Thyroid gland (tissue), 4 donors: ENCODE measurements around the gene CCDC80. TPM values are rescaled to one million over a fixed set of nuclear protein-coding genes. Genes with fewer than 3 reads are reported as not detected.
"Not testable (repeated sequence)": the region's sequence is repeated elsewhere in the genome, so short reads cannot be mapped to it uniquely, and the experiment has no call there.

Experiments
- DNase-seq, 2 donors: peaks; one replicate each; pipeline ENCODE4 v3.0.0-alpha.2; 2019
- H3K27ac ChIP-seq, 3 donors: fragments of 200-600 bp; sonication (generic); 1 replicate in 2 of 3; 2 replicates in 1 of 3; pipeline ENCODE4 v1.5.1; 2016 to 2019; ENCODE audit warnings: mild to moderate bottlenecking in 1 of 3, moderate library complexity in 1 of 3
- H3K27me3 ChIP-seq: fragments of 200-600 bp; sonication (generic); one replicate; pipeline ENCODE4 v1.5.1; 2019
- H3K36me3 ChIP-seq, 2 donors: fragments of 200-600 bp; sonication (generic); one replicate each; pipeline ENCODE4 v1.5.1; 2016 to 2019
- H3K4me1 ChIP-seq, 2 donors: fragments of 200-600 bp; sonication (generic); one replicate each; pipeline ENCODE4 v1.5.1; 2017 to 2019
- H3K4me3 ChIP-seq, 3 donors: fragments of 200-600 bp; sonication (generic); replicated peaks in 1 of 3; 1 replicate in 2 of 3; 2 replicates in 1 of 3; pipeline ENCODE4 v1.5.1; 2016; ENCODE audit warnings: mild to moderate bottlenecking in 1 of 3
- H3K9me3 ChIP-seq: fragments of 200-600 bp; sonication (generic); one replicate; pipeline ENCODE4 v1.5.1; 2017
- CTCF ChIP-seq, 6 experiments: fragments of 200-600 bp in 3 of 6; fragments of 450-650 bp in 3 of 6; sonication (generic) in 3 of 6; IDR thresholded peaks; one replicate each; pipeline ENCODE4 v1.5.1; 2016 to 2019; ENCODE audit warnings: antibody characterized with exemption in 6 of 6, mild to moderate bottlenecking in 2 of 6, inconsistent platforms in 1 of 6, moderate library complexity in 1 of 6
- POLR2A ChIP-seq, 2 donors: fragments of 450-650 bp; IDR thresholded peaks; one replicate each; pipeline ENCODE4 v1.6.1; 2017; ENCODE audit warnings: antibody characterized with exemption in 2 of 2, mild to moderate bottlenecking in 2 of 2, moderate library complexity in 1 of 2
- WGBS, 2 donors: methylation state at CpG; one replicate each; pipeline ENCODE4 v1.1.5; 2017; 5-methylcytosine and 5-hydroxymethylcytosine counted together
- intact Hi-C: fragments of 100-400 bp; cut with DNase I; formaldehyde crosslinking; loops from one replicate; pipeline ENCODE4 v1.15.1; 2023
- total RNA-seq, 4 donors: library from RNA; depleted of rRNA; stranded (reverse); fragments of >200 nt; gene quantifications; one replicate each; pipeline ENCODE4 v1.2.3, GENCODE V29; 2016

Gene CCDC80
- total RNA-seq, 4 donors from 2014 or later: 41.5 to 100 (median 63.7) TPM

- Histone ChIP-seq H3K4me3 (no peak overlapping the region), H3K4me1 (peaks cover 4 to 30% of the 10 kb centered on the region in 2 donors), H3K27me3 (no peaks in the 10 kb centered on the region), H3K9me3 (no peaks in the 10 kb centered on the region), H3K27ac (no peak overlapping the region), H3K36me3 (no peaks in the 10 kb centered on the region)
- DNase-seq: no peak
- WGBS, 2 donors: 86 to 87% methylated on average over 5 of the region's 5 CpGs
- intact Hi-C loops: no loop called here
- TF ChIP-seq POLR2A (IDR thresholded peaks at IDR 0.05): no peak
Observed at GRCh38 chr3:112672716-112673541, 32.0 kb upstream of the CCDC80 start.

- Histone ChIP-seq H3K4me1 (peaks cover 4 to 22% of the 10 kb centered on the region in 2 donors), H3K36me3 (no peaks in the 10 kb centered on the region), H3K9me3 (no peaks in the 10 kb centered on the region), H3K27me3 (no peaks in the 10 kb centered on the region), H3K4me3 (no peak overlapping the region), H3K27ac (peak overlapping the region in 1 of 3 donors; percentile 56)
- 47 to 49% methylated on average over 4 of the region's 4 CpGs for WGBS, 2 donors
- TF ChIP-seq CTCF (IDR thresholded peaks at IDR 0.05) (no peak), POLR2A (IDR thresholded peaks at IDR 0.05) (no peak)
- intact Hi-C loops: no loop called here
- DNase-seq: no peak
Observed at GRCh38 chr3:112671930-112672715, 31.2 kb upstream of the CCDC80 start.

GRCh38 chr3:112670824-112671223, 29.9 kb upstream of the CCDC80 start:
- TF ChIP-seq CTCF (IDR thresholded peaks at IDR 0.05) (no peak), POLR2A (IDR thresholded peaks at IDR 0.05) (no peak)
- H3K4me1 ChIP-seq: peaks cover 0 to 15% of the 10 kb centered on the region in 2 donors
- H3K27ac ChIP-seq: no peak overlapping the region
- H3K9me3 ChIP-seq: no peaks in the 10 kb centered on the region
- H3K27me3 ChIP-seq: no peaks in the 10 kb centered on the region
- DNase-seq: no peak
- 86 to 97% methylated on average over 7 of the region's 7 CpGs for WGBS, 2 donors
- no peaks in the 10 kb centered on the region for H3K36me3 ChIP-seq
- intact Hi-C loops: no loop called here
- H3K4me3 ChIP-seq: no peak overlapping the region

GRCh38 chr3:112667599-112667998, 26.7 kb upstream of the CCDC80 start:
- TF ChIP-seq POLR2A (IDR thresholded peaks at IDR 0.05) (no peak), CTCF (IDR thresholded peaks at IDR 0.05) (no peak)
- DNase-seq: no peak
- WGBS, 2 donors: 77 to 82% methylated on average over 4 of the region's 4 CpGs
- no peak overlapping the region for H3K4me3 ChIP-seq
- no peaks in the 10 kb centered on the region for H3K36me3 ChIP-seq
- H3K27me3 ChIP-seq: no peaks in the 10 kb centered on the region
- H3K27ac ChIP-seq: no peak overlapping the region
- intact Hi-C loops: no loop called here
- H3K9me3 ChIP-seq: no peaks in the 10 kb centered on the region
- peaks cover 0 to 14% of the 10 kb centered on the region in 2 donors for H3K4me1 ChIP-seq

- DNase-seq, H3K9me3 ChIP-seq, H3K4me1 ChIP-seq, H3K4me3 ChIP-seq, intact Hi-C loops, H3K27ac ChIP-seq, H3K36me3 ChIP-seq, H3K27me3 ChIP-seq: not testable (repeated sequence)
- WGBS, 2 donors: 97% methylated on average over 7 to 9 of the region's 9 CpGs
Observed at GRCh38 chr3:112665009-112665408, 24.1 kb upstream of the CCDC80 start.

- Histone ChIP-seq H3K27ac (no peak overlapping the region), H3K4me3 (no peak overlapping the region), H3K4me1 (no peaks in the 10 kb centered on the region), H3K27me3 (no peaks in the 10 kb centered on the region), H3K9me3 (no peaks in the 10 kb centered on the region), H3K36me3 (no peaks in the 10 kb centered on the region)
- intact Hi-C loops: no loop called here
- DNase-seq: no peak
- TF ChIP-seq POLR2A (IDR thresholded peaks at IDR 0.05) (no peak), CTCF (IDR thresholded peaks at IDR 0.05) (no peak)
Observed at GRCh38 chr3:112656043-112656442, 15.1 kb upstream of the CCDC80 start.
